ENCODE measurements around the gene ADGRL3. TPM values are rescaled to one million over a fixed set of nuclear protein-coding genes. Genes with fewer than 3 reads are reported as not detected.

The ADGRL3 gene
- total and polyA plus RNA-seq, 4 donors = 0.07 to 1.7 (median 0.82) TPM

GRCh38 chr4:61427099-61427817 is 227.1 kb downstream of the ADGRL3 start:
- Histone ChIP-seq H3K27ac (ENCODE audit: low read depth in 1 of 2, low read length in 2 of 2) (no peak overlapping the region), H3K36me3 (ENCODE audit: control insufficient read depth in 4 of 4, insufficient read depth in 3 of 4, low read depth in 1 of 4, low read length in 3 of 4) (no peaks in the 10 kb centered on the region), H3K4me1 (ENCODE audit: control insufficient read depth in 4 of 4, insufficient read depth in 4 of 4, low read length in 3 of 4) (no peaks in the 10 kb centered on the region), H3K4me3 (ENCODE audit: low read depth in 1 of 3, low read length in 3 of 3) (no peak overlapping the region), H3K9ac (ENCODE audit: low read depth in 1 of 2, low read length in 2 of 2) (no peak overlapping the region), H3K9me3 (ENCODE audit: control insufficient read depth in 4 of 4, low read length in 3 of 4) (peaks cover 0 to 5% (median 1%) of the 10 kb centered on the region in 4 donors), H3K27me3 (ENCODE audit: control insufficient read depth in 4 of 4, insufficient read depth in 4 of 4, low read length in 3 of 4) (no peaks in the 10 kb centered on the region)
- WGBS = 81% methylated on average over 11 of the region's 11 CpGs
- TF ChIP-seq FOXA2 (IDR thresholded peaks at IDR 0.05) = no peak
- no peak for TF ChIP-seq ZBTB33 (IDR thresholded peaks at IDR 0.05)
- no peak for TF ChIP-seq MAX (IDR thresholded peaks at IDR 0.05)
- TF ChIP-seq GABPA (IDR thresholded peaks at IDR 0.05 in 1 of 2, conservative IDR thresholded peaks at IDR 0.05 in 1 of 2) = no peak
- no peak for TF ChIP-seq EGR1 (IDR thresholded peaks at IDR 0.05; ENCODE audit: low read depth in 2 of 2)
- TF ChIP-seq CTCF (IDR thresholded peaks at IDR 0.05; ENCODE audit: low read depth, low read length, missing input control) = no peak
- DNase-seq (ENCODE audit: low spot score) = no peak

GRCh38 chr4:61427818-61428495 is 227.8 kb downstream of the ADGRL3 start:
- Histone ChIP-seq H3K4me1 (ENCODE audit: control insufficient read depth in 4 of 4, insufficient read depth in 4 of 4, low read length in 3 of 4) (no peaks in the 10 kb centered on the region), H3K36me3 (ENCODE audit: control insufficient read depth in 4 of 4, insufficient read depth in 3 of 4, low read depth in 1 of 4, low read length in 3 of 4) (no peaks in the 10 kb centered on the region), H3K4me3 (ENCODE audit: low read depth in 1 of 3, low read length in 3 of 3) (no peak overlapping the region), H3K9ac (ENCODE audit: low read depth in 1 of 2, low read length in 2 of 2) (no peak overlapping the region), H3K27ac (ENCODE audit: low read depth in 1 of 2, low read length in 2 of 2) (no peak overlapping the region), H3K27me3 (ENCODE audit: control insufficient read depth in 4 of 4, insufficient read depth in 4 of 4, low read length in 3 of 4) (no peaks in the 10 kb centered on the region), H3K9me3 (ENCODE audit: control insufficient read depth in 4 of 4, low read length in 3 of 4) (peaks cover 0 to 5% (median 1%) of the 10 kb centered on the region in 4 donors)
- no peak for TF ChIP-seq TAF1 (conservative IDR thresholded peaks at IDR 0.05)
- no peak for TF ChIP-seq GABPA (IDR thresholded peaks at IDR 0.05 in 1 of 2, conservative IDR thresholded peaks at IDR 0.05 in 1 of 2)
- TF ChIP-seq NR2F2 (IDR thresholded peaks at IDR 0.05) = no peak
- TF ChIP-seq FOXA1 (IDR thresholded peaks at IDR 0.05) = no peak
- no peak for TF ChIP-seq HNF4G (IDR thresholded peaks at IDR 0.05)
- WGBS = 81% methylated on average over 12 of the region's 12 CpGs
- DNase-seq (ENCODE audit: low spot score) = no peak

GRCh38 chr4:61428950-61429349 is 228.8 kb downstream of the ADGRL3 start:
- H3K4me3 ChIP-seq (ENCODE audit: low read depth in 1 of 3, low read length in 3 of 3) = no peak overlapping the region
- H3K27me3 ChIP-seq (ENCODE audit: control insufficient read depth in 4 of 4, insufficient read depth in 4 of 4, low read length in 3 of 4) = peaks cover 0 to under 1% (median 0%) of the 10 kb centered on the region in 4 donors
- H3K4me1 ChIP-seq (ENCODE audit: control insufficient read depth in 4 of 4, insufficient read depth in 4 of 4, low read length in 3 of 4) = no peaks in the 10 kb centered on the region
- TF ChIP-seq REST (IDR thresholded peaks at IDR 0.05) (no peak), RAD21 (IDR thresholded peaks at IDR 0.05) (no peak), ATF3 (IDR thresholded peaks at IDR 0.05) (no peak), YY1 (IDR thresholded peaks at IDR 0.05) (no peak), RXRA (IDR thresholded peaks at IDR 0.05) (no peak), SP1 (IDR thresholded peaks at IDR 0.05) (no peak), JUND (IDR thresholded peaks at IDR 0.05) (no peak), HNF4A (conservative IDR thresholded peaks at IDR 0.05) (no peak)

More at GRCh38 chr4:61428950-61429349, 228.8 kb downstream of the ADGRL3 start:
- Histone ChIP-seq H3K36me3 (ENCODE audit: control insufficient read depth in 4 of 4, insufficient read depth in 3 of 4, low read depth in 1 of 4, low read length in 3 of 4) (no peaks in the 10 kb centered on the region), H3K27ac (ENCODE audit: low read depth in 1 of 2, low read length in 2 of 2) (no peak overlapping the region), H3K9ac (ENCODE audit: low read depth in 1 of 2, low read length in 2 of 2) (no peak overlapping the region), H3K9me3 (ENCODE audit: control insufficient read depth in 4 of 4, low read length in 3 of 4) (peaks cover 0 to 5% (median 1%) of the 10 kb centered on the region in 4 donors)
- no peak for DNase-seq (ENCODE audit: low spot score)

Measured in liver (tissue), 9 donors.